Right lobe of liver (tissue), 6 donors: ENCODE results near the gene PHKB. TPM values are rescaled to one million over a fixed set of nuclear protein-coding genes. Genes with fewer than 3 reads are reported as not detected.

Experiments
- ATAC-seq, 4 donors: fragments of 200-7000 bp; cut with Tn5 transposase; one replicate each; pipeline ENCODE4 v1.9.1; 2020; ENCODE audit warnings: mild to moderate bottlenecking in 4 of 4, moderate library complexity in 4 of 4
- DNase-seq, 3 donors: peaks; one replicate each; pipeline ENCODE4 v3.0.0-alpha.2; 2020
- H3K27ac ChIP-seq, 3 donors: fragments of 200-600 bp; one replicate each; pipeline ENCODE4 v1.8.0; 2022
- H3K27me3 ChIP-seq, 2 donors: fragments of 200-600 bp; one replicate each; pipeline ENCODE4 v1.8.0; 2022
- H3K36me3 ChIP-seq, 4 donors: fragments of 200-600 bp; sonication (generic) in 1 of 4; one replicate each; pipeline versions ENCODE4 v1.5.1 to v1.8.0; 2017 to 2022; ENCODE audit warnings: control low read depth in 1 of 4
- H3K4me1 ChIP-seq, 4 donors: fragments of 200-600 bp; sonication (generic) in 1 of 4; one replicate each; pipeline versions ENCODE4 v1.5.1 to v1.8.0; 2017 to 2022; ENCODE audit warnings: control low read depth in 1 of 4
- H3K4me3 ChIP-seq, 3 donors: fragments of 200-600 bp; one replicate each; pipeline ENCODE4 v1.8.0; 2022
- H3K9me3 ChIP-seq, 4 donors: fragments of 200-600 bp; sonication (generic) in 1 of 4; one replicate each; pipeline versions ENCODE4 v1.5.1 to v1.8.0; 2017 to 2022; ENCODE audit warnings: control low read depth in 1 of 4
- CTCF ChIP-seq, 4 donors: fragments of 200-600 bp in 3 of 4; fragments of 450-650 bp in 1 of 4; IDR thresholded peaks; one replicate each; pipeline versions ENCODE4 v1.5.1 to v1.8.0; 2016 to 2022; ENCODE audit warnings: antibody characterized with exemption in 4 of 4, mild to moderate bottlenecking in 2 of 4
- POLR2A ChIP-seq: fragments of 450-650 bp; IDR thresholded peaks from one replicate; pipeline ENCODE4 v1.6.1; 2017; ENCODE audit warnings: antibody characterized with exemption, mild to moderate bottlenecking
- WGBS: methylation state at CpG from one replicate; pipeline ENCODE4 v1.1.6; 2018; ENCODE audit warnings: low coverage, low lambda C conversion rate; ENCODE audit not compliant: insufficient coverage; ENCODE audit errors: missing lambda C conversion rate; 5-methylcytosine and 5-hydroxymethylcytosine counted together
- intact Hi-C, 2 donors: fragments of 100-400 bp; cut with DNase I; formaldehyde crosslinking; loops; one replicate each; pipeline versions ENCODE4 v1.11.2 to v1.14.1; 2022
- total RNA-seq, 6 experiments: library from RNA; depleted of rRNA in 2 of 6; stranded (reverse); fragments of >200 nt in 2 of 6; fragmentation: NEBNext Ultra II Directional in 3 of 6; extraction: Animal tissue kit (Norgen Biotek cat#: 25700) in 3 of 6; gene quantifications; one replicate each; pipeline versions ENCODE4 v1.1.0 to v1.2.4, GENCODE V29; 2016 to 2023
- donor health status: DM: no; HTN: yes; CAD: no.
- donor health status: DM: no; HTN: no; CAD: no.
- donor health status: DM: no; HTN: no; CAD: no.
- donor health status: DM: no; HTN: yes; CAD: no.
- donor health status: DM: no; HTN: yes; CAD: no.

The PHKB gene
- total RNA-seq, 6 experiments from 2014 or later = 28.9 to 45.3 (median 35.4) TPM

- H3K9me3 ChIP-seq = no peaks in the 10 kb centered on the region
- no peak overlapping the region for H3K4me3 ChIP-seq
- no peaks in the 10 kb centered on the region for H3K27me3 ChIP-seq
- no peaks in the 10 kb centered on the region for H3K36me3 ChIP-seq
- TF ChIP-seq CTCF (IDR thresholded peaks at IDR 0.05) (no peak), POLR2A (no peak)
- ATAC-seq (no peak), DNase-seq (no peak)
- WGBS = 74% methylated on average over 6 of the region's 6 CpGs
- H3K27ac ChIP-seq = no peak overlapping the region
- H3K4me1 ChIP-seq = no peaks in the 10 kb centered on the region
- intact Hi-C loops = no loop called here
Measured at GRCh38 chr16:47627085-47627639, 166.0 kb downstream of the PHKB start.

GRCh38 chr16:47627721-47628120 lies 166.6 kb downstream of the PHKB start:
- Histone ChIP-seq H3K4me1 (no peaks in the 10 kb centered on the region), H3K4me3 (no peak overlapping the region), H3K9me3 (no peaks in the 10 kb centered on the region), H3K36me3 (no peaks in the 10 kb centered on the region), H3K27ac (no peak overlapping the region), H3K27me3 (no peaks in the 10 kb centered on the region)
- TF ChIP-seq CTCF (IDR thresholded peaks at IDR 0.05) = no peak
- TF ChIP-seq POLR2A = no peak
- ATAC-seq = no peak
- intact Hi-C loops = no loop called here
- DNase-seq = no peak

GRCh38 chr16:47631131-47631530 lies 170.0 kb downstream of the PHKB start:
- Histone ChIP-seq H3K4me1 (no peaks in the 10 kb centered on the region), H3K9me3 (no peaks in the 10 kb centered on the region), H3K27me3 (no peaks in the 10 kb centered on the region), H3K4me3 (no peak overlapping the region), H3K27ac (no peak overlapping the region), H3K36me3 (no peaks in the 10 kb centered on the region)
- ATAC-seq = no peak
- WGBS = 92% methylated on average over 4 of the region's 5 CpGs
- TF ChIP-seq POLR2A (no peak), CTCF (IDR thresholded peaks at IDR 0.05) (no peak)
- intact Hi-C loops = no loop called here
- DNase-seq = no peak

- ATAC-seq = peak in 2 of 4 donors; percentile 40 to 46
- intact Hi-C loops = no loop called here
Measured at GRCh38 chr16:47634126-47634525, 173.0 kb downstream of the PHKB start.

More at GRCh38 chr16:47634126-47634525, 173.0 kb downstream of the PHKB start:
- WGBS = 92% methylated on average over 1 of the region's 1 CpG
- H3K27me3 ChIP-seq = no peaks in the 10 kb centered on the region
- no peaks in the 10 kb centered on the region for H3K4me1 ChIP-seq
- TF ChIP-seq POLR2A (no peak), CTCF (IDR thresholded peaks at IDR 0.05) (no peak)
- H3K36me3 ChIP-seq = no peaks in the 10 kb centered on the region
- no peak overlapping the region for H3K27ac ChIP-seq
- H3K4me3 ChIP-seq = no peak overlapping the region
- H3K9me3 ChIP-seq = no peaks in the 10 kb centered on the region
- DNase-seq = no peak
